SK-N-MC (cell line): ENCODE measurements around the gene CLRN2.

ENCODE experiments used
- EZH2 ChIP-seq: fragments of 200-600 bp; sonication (generic); IDR thresholded peaks from one replicate; pipeline ENCODE4 v1.6.1; 2017; ENCODE audit warnings: antibody characterized with exemption
- FOXP2 ChIP-seq: optimal IDR thresholded peaks from 2 replicates; pipeline ENCODE3; 2011; ENCODE audit warnings: mild to moderate bottlenecking, moderate library complexity; ENCODE audit not compliant: insufficient read depth; ENCODE audit errors: extremely low read length, control extremely low read depth
- POLR2AphosphoS5 ChIP-seq: IDR thresholded peaks from 2 replicates; pipeline ENCODE4 v1.6.1; 2012; ENCODE audit warnings: mild to moderate bottlenecking, low read depth, low read length, borderline replicate concordance

- TF ChIP-seq EZH2 (no peak), POLR2AphosphoS5 (no peak), FOXP2 (no peak)
These were observed 17.0 kb upstream of the CLRN2 start for GRCh38 chr4:17497890-17498523.
